Endothelial cell of umbilical vein (primary cell): ENCODE results near the gene STX4. TPM values are rescaled to one million over a fixed set of nuclear protein-coding genes. Genes with fewer than 3 reads are reported as not detected.

Source experiments
- BruUV-seq: library from RNA; stranded (reverse); fragments of 400-500 nt; replicated peaks from 2 replicates; lab custom pipeline; 2021; lab: Mats Ljungman, UMichigan
- CTCF ChIA-PET: fragments of 300-600, 350-600 bp; sonication (Branson Sonifier 250); formaldehyde crosslinking; loops from one replicate; lab custom pipeline; 2021; ENCODE audit warnings: antibody characterized with exemption, inconsistent platforms; lab: Charles Lee
- POLR2A ChIA-PET: fragments of 300-600, 350-600 bp; sonication (Branson Sonifier 250); formaldehyde crosslinking; loops from one replicate; lab custom pipeline; 2021; ENCODE audit warnings: antibody characterized with exemption, inconsistent platforms; lab: Charles Lee
- DNase-seq: peaks from one replicate; pipeline ENCODE4 v3.0.0-alpha.2; 2011; ENCODE audit warnings: low read depth, low spot score
- FAIRE-seq: peaks from 2 replicates; lab custom pipeline; 2011; peaks lifted over from hg19 to GRCh38; lab: Jason Lieb, UNC
- H2AFZ ChIP-seq: 2 replicates; pipeline ENCODE4 v1.6.0; 2012; ENCODE audit warnings: low read depth, low read length, control low read depth, inconsistent platforms
- H3K27ac ChIP-seq: 2 replicates; pipeline ENCODE4 v1.5.1; 2011; ENCODE audit warnings: low read depth, mild to moderate bottlenecking, control low read depth, low read length, moderate library complexity; ENCODE audit not compliant: insufficient read depth
- H3K27me3 ChIP-seq, 2 experiments: 2 replicates each; pipeline versions ENCODE4 v1.6.0 to v1.6.1; 2011; ENCODE audit warnings: low read length in 2 of 2, mixed read lengths in 1 of 2; ENCODE audit not compliant: control insufficient read depth in 2 of 2, insufficient read depth in 2 of 2
- H3K36me3 ChIP-seq, 2 experiments: 2 replicates in 1 of 2; 3 replicates in 1 of 2; pipeline ENCODE4 v1.5.1; 2011; ENCODE audit warnings: low read length in 2 of 2, mild to moderate bottlenecking in 1 of 2, moderate library complexity in 1 of 2; ENCODE audit not compliant: control insufficient read depth in 2 of 2, insufficient read depth in 2 of 2; ENCODE audit errors: extremely low read depth in 1 of 2
- H3K4me1 ChIP-seq: 3 replicates; pipeline ENCODE4 v1.5.1; 2011; ENCODE audit warnings: mild to moderate bottlenecking, low read length; ENCODE audit not compliant: control insufficient read depth, insufficient read depth; ENCODE audit errors: extremely low read depth
- H3K4me2 ChIP-seq: 2 replicates; pipeline ENCODE4 v1.6.1; 2011; ENCODE audit warnings: low read length, control low read depth, mixed read lengths; ENCODE audit not compliant: insufficient read depth
- H3K4me3 ChIP-seq, 3 experiments: fragments of 200-600 bp in 1 of 3; sonication (generic), shearing (Covaris generic) in 1 of 3; replicated peaks in 1 of 3; 2 replicates each; pipeline ENCODE4 v1.5.1; 2011 to 2016; ENCODE audit warnings: control low read depth in 3 of 3, low read length in 3 of 3, mild to moderate bottlenecking in 2 of 3, inconsistent platforms in 1 of 3, low read depth in 1 of 3, moderate library complexity in 1 of 3; ENCODE audit not compliant: insufficient read depth in 1 of 3
- H3K79me2 ChIP-seq: 2 replicates; pipeline ENCODE4 v1.6.0; 2012; ENCODE audit warnings: low read length, inconsistent platforms; ENCODE audit not compliant: control insufficient read depth, insufficient read depth
- H3K9ac ChIP-seq: replicated peaks from 2 replicates; pipeline ENCODE3; 2011; ENCODE audit warnings: low read length, control low read depth; ENCODE audit not compliant: insufficient read depth; ENCODE audit errors: extremely low read depth
- H3K9me1 ChIP-seq: replicated peaks from 3 replicates; pipeline ENCODE4 v1.6.0; 2011; ENCODE audit warnings: mild to moderate bottlenecking, low read length; ENCODE audit not compliant: control insufficient read depth, insufficient read depth; ENCODE audit errors: extremely low read depth
- H3K9me3 ChIP-seq: replicated peaks from 2 replicates; pipeline ENCODE4 v1.5.1; 2012; ENCODE audit warnings: low read length, inconsistent platforms; ENCODE audit not compliant: control insufficient read depth, insufficient read depth
- H4K20me1 ChIP-seq: replicated peaks from 2 replicates; pipeline ENCODE3; 2011; ENCODE audit warnings: mild to moderate bottlenecking, low read length; ENCODE audit not compliant: control insufficient read depth, insufficient read depth; ENCODE audit errors: extremely low read depth
- CTCF ChIP-seq, 2 donors: IDR thresholded peaks; 1 replicate in 1 of 2; 2 replicates in 1 of 2; pipeline ENCODE4 v1.5.1; 2011; ENCODE audit warnings: low read length in 2 of 2, mild to moderate bottlenecking in 2 of 2, moderate library complexity in 2 of 2, control low read depth in 1 of 2, inconsistent platforms in 1 of 2, low read depth in 1 of 2; ENCODE audit not compliant: insufficient read depth in 1 of 2; ENCODE audit errors: extremely low read depth in 1 of 2
- EZH2 ChIP-seq: IDR thresholded peaks from 2 replicates; pipeline ENCODE4 v1.6.1; 2012; ENCODE audit warnings: borderline replicate concordance, low read depth, mild to moderate bottlenecking, moderate library complexity, low read length, inconsistent platforms; ENCODE audit not compliant: severe bottlenecking
- FOS ChIP-seq: IDR thresholded peaks from 2 replicates; pipeline ENCODE4 v1.6.1; 2011; ENCODE audit warnings: mild to moderate bottlenecking, low read length, moderate library complexity, borderline replicate concordance; ENCODE audit not compliant: insufficient read depth
- GATA2 ChIP-seq: IDR thresholded peaks from 2 replicates; pipeline ENCODE4 v1.7.0; 2011; ENCODE audit warnings: low read depth, mild to moderate bottlenecking, moderate library complexity, mixed read lengths, low read length; ENCODE audit not compliant: insufficient read length, insufficient read depth
- JUN ChIP-seq: IDR thresholded peaks from 2 replicates; pipeline ENCODE4 v1.6.1; 2011; ENCODE audit warnings: borderline replicate concordance, low read depth; ENCODE audit not compliant: insufficient read length, insufficient read depth
- MYC ChIP-seq: IDR thresholded peaks from one replicate; pipeline ENCODE4 v1.6.1; 2011; ENCODE audit warnings: mild to moderate bottlenecking, low read depth, low read length
- POLR2A ChIP-seq: IDR thresholded peaks from 2 replicates; pipeline ENCODE4 v1.6.1; 2012; ENCODE audit warnings: low read depth, mild to moderate bottlenecking, control low read depth, low read length
- POLR2AphosphoS5 ChIP-seq: IDR thresholded peaks from 2 replicates; pipeline ENCODE4 v1.6.1; 2012; ENCODE audit warnings: low read depth, mild to moderate bottlenecking, control low read depth, low read length, moderate library complexity; ENCODE audit not compliant: insufficient read depth
- dilution Hi-C: fragments of 300-500 bp; cut with MboI; formaldehyde crosslinking; loops from one replicate; pipeline ENCODE4 v1.15.0; 2019; ENCODE audit warnings: low sequenced_read_pairs; ENCODE audit not compliant: extremely low pct_ligation_motif_present
- intact Hi-C: fragments of 100-400 bp; cut with micrococcal nuclease; formaldehyde crosslinking; loops from one replicate; pipeline ENCODE4 v1.10.0; 2022
- polyA plus RNA-seq, 4 experiments: library from polyadenylated mRNA; depleted of rRNA in 3 of 4; stranded (reverse) in 3 of 4; unstranded in 1 of 4; fragments of >200 nt; gene quantifications; 2 replicates each; pipeline versions ENCODE4 v1.2.1 to v1.2.3, GENCODE V29; 2011 to 2012; ENCODE audit warnings: missing spikeins in 1 of 4
- total RNA-seq: library from RNA; stranded (reverse); gene quantifications from 2 replicates; pipeline ENCODE4 v1.2.3, GENCODE V29; 2021
- TF ChIP-seq, protein P1 (sequence below): IDR thresholded peaks from 2 replicates; pipeline ENCODE4 v1.6.1; 2011; ENCODE audit not compliant: insufficient read depth, insufficient read length

The STX4 gene
- total and polyA plus RNA-seq, 2 donors (not counting 3 experiments of a cell fraction or from before 2014, with no cell fraction given) = 49.5 to 65.2 TPM

- Histone ChIP-seq H3K27ac (no peak overlapping the region), H3K4me1 (peaks cover 2% of the 10 kb centered on the region), H3K9ac (no peak overlapping the region), H3K27me3 (no peaks in the 10 kb centered on the region), H3K4me3 (no peak overlapping the region), H2AFZ (no peak overlapping the region), H4K20me1 (no peaks in the 10 kb centered on the region), H3K36me3 (no peaks in the 10 kb centered on the region), H3K79me2 (no peaks in the 10 kb centered on the region), H3K4me2 (no peak overlapping the region), H3K9me3 (no peaks in the 10 kb centered on the region), H3K9me1 (no peaks in the 10 kb centered on the region)
- no peak for DNase-seq
- FAIRE-seq = no peak
- TF ChIP-seq EZH2 (no peak), POLR2A (no peak), JUN (no peak), GATA2 (no peak), MYC (no peak), CTCF (IDR thresholded peaks at IDR 0.05; ENCODE audit: extremely low read depth in 1 of 2, insufficient read depth in 1 of 2, low read depth in 1 of 2, low read length in 2 of 2) (no peak), FOS (no peak), POLR2AphosphoS5 (no peak)
- TF ChIP-seq, protein P1, sequence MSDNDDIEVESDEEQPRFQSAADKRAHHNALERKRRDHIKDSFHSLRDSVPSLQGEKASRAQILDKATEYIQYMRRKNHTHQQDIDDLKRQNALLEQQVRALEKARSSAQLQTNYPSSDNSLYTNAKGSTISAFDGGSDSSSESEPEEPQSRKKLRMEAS = no peak
- intact Hi-C loops = no loop called here
- POLR2A ChIA-PET = no interaction called here
- CTCF ChIA-PET = interaction anchor here (0.7 to 1.5 kb wide), 2 partner anchors 24 to 106 kb away, joined by 3 read pairs; partner anchors contain the start of genes ZNF646 and ZNF668
- BruUV-seq = no TSS peak
- dilution Hi-C loops = no loop called here
Measured at GRCh38 chr16:31050280-31051030, 17.1 kb downstream of the STX4 start.
